ENCODE data around the gene CST3. TPM values are rescaled to one million over a fixed set of nuclear protein-coding genes. Genes with fewer than 3 reads are reported as not detected.

Gene CST3
- total RNA-seq, 1 experiment from 2014 or later, result 148 TPM

DNA sequence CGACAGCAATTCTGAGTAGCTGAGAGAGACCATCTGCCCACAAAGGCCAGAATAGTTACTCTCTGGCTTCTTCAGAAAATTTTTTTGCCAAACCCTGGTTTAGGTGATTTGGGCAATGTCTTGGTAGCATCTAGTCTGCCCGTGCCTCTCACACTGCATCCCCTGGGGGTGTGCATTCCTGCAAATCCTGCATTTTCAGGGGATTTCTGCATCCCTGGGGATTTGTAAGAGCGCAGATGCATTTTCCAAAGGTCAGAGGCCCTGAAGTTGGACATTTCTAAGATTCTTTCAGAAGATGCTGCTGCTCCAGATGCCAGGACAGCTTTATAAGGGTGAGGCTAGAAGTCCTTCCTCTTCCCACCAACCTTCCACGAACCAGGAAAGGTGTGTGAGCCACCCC is 36.0 kb downstream of the CST3 start:
- no peaks in the 10 kb centered on the region for H3K36me3 ChIP-seq
- DNase-seq, result no peak
- no peaks in the 10 kb centered on the region for H3K9me3 ChIP-seq
- H3K27me3 ChIP-seq, result no peaks in the 10 kb centered on the region
- no peak overlapping the region for H3K4me3 ChIP-seq

GRCh38 chr20:23598481-23598880 is 39.3 kb downstream of the CST3 start:
- no peaks in the 10 kb centered on the region for H3K27me3 ChIP-seq
- DNase-seq, result no peak

GRCh38 chr20:23596579-23597250 is 41.0 kb downstream of the CST3 start:
- no peak overlapping the region for H3K4me3 ChIP-seq
- H3K9me3 ChIP-seq, result no peaks in the 10 kb centered on the region
- DNase-seq, result no peak
- no peaks in the 10 kb centered on the region for H3K36me3 ChIP-seq
- H3K27me3 ChIP-seq, result no peaks in the 10 kb centered on the region

More at GRCh38 chr20:23598481-23598880, 39.3 kb downstream of the CST3 start:
- Histone ChIP-seq H3K9me3 (no peaks in the 10 kb centered on the region), H3K36me3 (no peaks in the 10 kb centered on the region), H3K4me3 (no peak overlapping the region)

DNA sequence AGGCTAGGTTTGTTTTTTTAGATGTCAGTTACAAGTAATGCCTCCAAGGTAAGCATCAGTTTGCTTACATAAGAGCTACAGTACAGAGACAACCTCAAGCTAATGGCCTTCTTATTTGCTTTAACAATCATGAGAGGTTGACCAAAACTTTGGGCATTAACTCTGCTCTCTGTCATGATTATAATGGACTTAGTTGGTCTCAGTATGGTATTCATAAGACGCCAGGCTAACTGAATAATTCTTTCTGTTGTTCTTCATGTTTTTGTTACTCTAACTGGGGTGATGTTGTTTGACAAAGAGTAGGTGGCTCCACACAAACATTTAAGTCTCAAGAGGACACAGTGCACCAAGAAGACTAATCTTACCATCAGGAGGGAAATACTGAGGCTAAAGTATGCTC is 41.8 kb downstream of the CST3 start:
- Histone ChIP-seq H3K4me3 (no peak overlapping the region), H3K27me3 (no peaks in the 10 kb centered on the region), H3K9me3 (no peaks in the 10 kb centered on the region), H3K36me3 (no peaks in the 10 kb centered on the region)
- no peak for DNase-seq

DNA sequence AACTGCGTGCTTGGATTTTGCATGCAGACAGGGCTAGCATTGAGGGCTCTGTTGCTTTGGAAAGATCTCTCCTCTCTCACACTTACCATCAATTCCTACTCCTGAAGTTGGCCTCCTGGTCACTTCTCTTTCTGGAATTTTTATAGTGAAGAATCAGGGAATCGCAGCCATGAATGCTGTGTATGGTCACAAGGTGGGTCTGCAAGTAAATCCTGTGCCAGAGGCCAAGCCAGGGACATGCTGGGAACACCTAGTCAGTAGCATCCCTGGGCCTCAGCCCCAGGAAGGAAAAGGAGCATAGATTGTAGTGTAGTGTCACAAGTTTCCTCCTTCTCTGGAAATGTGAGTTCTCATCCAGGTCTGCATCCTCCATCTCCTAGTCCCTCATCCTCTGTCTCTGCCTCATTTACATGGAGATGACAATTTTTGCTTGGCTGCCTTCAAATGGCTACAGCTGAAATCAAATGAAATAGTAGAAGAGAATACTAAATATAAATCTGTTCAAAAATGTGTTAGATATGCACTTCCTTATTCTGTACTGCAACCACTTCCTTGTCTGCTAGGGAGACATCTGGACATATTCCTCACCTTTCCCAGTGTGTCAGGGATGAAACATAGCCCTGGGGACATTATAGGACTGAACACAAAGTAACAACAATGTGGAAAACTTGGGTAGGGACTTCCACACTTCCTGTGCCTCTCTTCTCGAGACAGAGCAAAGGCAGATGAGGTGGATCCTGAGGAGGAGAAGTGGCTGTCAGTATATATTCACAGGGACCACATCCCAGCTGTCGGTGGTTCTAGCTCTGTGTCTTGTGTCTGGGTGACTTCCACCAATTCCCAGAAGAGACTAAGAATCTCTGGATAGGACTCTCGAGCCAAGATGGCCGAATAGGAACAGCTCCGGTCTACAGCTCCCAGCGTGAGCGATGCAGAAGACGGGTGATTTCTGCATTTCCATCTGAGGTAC is 49.0 kb downstream of the CST3 start:
- H3K27me3 ChIP-seq, result no peaks in the 10 kb centered on the region

DNA sequence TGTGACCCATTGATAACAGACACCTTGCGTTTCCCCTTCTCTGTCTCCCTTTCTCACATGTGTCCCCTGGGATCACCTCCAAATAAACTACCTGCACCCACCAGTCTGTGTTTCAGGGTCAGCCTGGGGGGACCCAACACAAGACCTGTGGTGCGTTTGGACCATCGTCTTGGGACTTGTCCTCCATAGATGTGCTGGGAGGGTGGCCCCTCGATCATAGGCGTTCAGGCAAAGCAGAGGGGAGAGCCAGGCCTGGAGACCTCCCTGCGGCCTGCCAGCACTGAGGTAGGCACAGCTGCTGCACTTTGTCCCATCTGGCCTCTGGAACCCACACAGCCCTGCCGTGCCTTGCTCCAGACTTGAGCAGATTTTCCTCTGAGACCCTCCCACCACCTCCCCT is 50.1 kb downstream of the CST3 start:
- no peaks in the 10 kb centered on the region for H3K36me3 ChIP-seq
- H3K4me3 ChIP-seq, result no peak overlapping the region
- no peaks in the 10 kb centered on the region for H3K9me3 ChIP-seq
- no peak for DNase-seq
- no peaks in the 10 kb centered on the region for H3K27me3 ChIP-seq

More for the DNA sequence above, 49.0 kb downstream of the CST3 start:
- H3K9me3 ChIP-seq, result no peaks in the 10 kb centered on the region
- no peak for DNase-seq
- no peaks in the 10 kb centered on the region for H3K36me3 ChIP-seq
- H3K4me3 ChIP-seq, result no peak overlapping the region

DNA sequence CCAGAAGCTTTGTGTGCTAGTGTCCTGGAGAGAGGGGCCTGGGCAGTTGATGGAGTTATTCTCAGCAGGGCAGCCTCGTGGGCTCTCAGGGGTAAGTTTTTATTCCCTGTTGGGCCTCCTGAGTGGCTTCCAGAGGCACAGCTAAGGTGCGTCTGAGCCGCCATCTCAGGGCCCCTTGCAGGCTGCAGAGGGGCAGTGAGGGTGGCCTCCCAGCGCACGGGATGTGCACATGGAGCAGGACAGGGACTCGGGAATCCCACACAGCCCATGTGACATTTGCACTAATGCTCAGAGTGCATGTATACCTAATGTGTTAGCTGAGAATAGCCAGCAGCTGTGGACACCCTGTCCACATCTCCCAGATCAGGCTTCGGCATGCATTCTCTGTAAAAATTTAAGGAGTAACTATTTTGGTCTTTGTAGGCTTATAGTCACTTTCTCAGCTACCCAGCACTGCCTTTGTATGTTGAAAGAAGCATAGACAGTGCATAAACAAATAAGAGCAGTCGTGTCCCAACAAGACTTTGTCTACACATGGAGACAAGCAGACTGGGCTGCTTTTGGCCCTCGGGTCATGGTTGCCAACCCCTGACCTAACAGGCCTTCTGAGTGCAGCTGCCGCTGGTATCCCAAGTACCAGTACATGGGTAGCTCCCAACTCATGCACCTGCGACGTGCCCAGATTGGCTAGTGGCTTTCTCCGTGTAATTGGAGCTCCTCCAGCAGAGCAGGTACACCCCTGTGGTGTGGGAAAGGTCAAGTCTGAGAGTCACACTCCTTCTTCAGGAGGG is 50.8 kb downstream of the CST3 start:
- no peak for DNase-seq
- no peaks in the 10 kb centered on the region for H3K9me3 ChIP-seq
- H3K36me3 ChIP-seq, result no peaks in the 10 kb centered on the region
- H3K27me3 ChIP-seq, result no peaks in the 10 kb centered on the region
- no peak overlapping the region for H3K4me3 ChIP-seq

DNA sequence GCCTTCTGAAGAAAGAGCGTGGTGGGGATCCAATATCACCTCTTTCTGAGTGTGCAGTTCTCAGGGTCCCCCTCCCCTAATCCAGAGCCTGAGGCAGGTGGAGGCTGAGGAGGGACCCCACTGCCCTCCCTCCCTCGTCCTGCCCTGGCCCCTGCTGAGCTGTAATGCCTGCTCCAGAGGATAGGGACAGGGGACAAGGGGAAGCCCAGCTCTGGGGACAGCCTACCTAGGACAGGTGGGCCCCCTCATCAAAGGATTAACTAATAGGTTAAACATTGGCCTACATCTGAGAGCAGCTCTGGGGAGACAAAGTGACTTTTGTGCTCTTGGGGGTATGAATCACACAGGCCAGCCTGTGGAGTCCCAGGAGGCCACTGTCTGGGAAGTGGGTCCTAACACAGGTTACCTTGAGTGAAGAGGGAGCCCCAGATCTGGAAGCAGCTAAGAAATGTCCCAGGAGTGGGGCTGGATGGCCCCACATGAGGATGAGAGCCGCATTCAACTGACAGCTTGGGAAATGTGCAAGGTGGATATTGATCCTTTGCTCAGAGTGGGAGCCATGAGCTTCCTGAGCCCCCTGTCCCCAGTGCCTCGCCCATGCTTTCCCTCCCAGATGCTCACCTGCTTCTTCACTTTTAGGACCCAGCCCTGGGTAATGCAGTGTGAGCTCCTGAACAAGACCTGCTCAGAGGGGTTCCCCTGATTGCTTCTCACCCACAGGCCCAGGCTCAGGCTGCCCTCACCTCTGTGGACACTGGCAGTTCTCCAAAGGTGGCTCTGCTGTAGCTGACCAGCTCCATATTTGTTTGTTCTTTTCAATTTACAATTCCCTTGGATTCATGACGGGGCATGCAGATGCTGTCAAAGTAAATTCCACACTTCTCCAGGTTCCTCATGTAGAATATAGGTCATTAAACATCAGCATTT is 51.7 kb downstream of the CST3 start:
- Histone ChIP-seq H3K27me3 (no peaks in the 10 kb centered on the region), H3K9me3 (no peaks in the 10 kb centered on the region), H3K4me3 (no peak overlapping the region), H3K36me3 (no peaks in the 10 kb centered on the region)
- DNase-seq, result no peak

DNA sequence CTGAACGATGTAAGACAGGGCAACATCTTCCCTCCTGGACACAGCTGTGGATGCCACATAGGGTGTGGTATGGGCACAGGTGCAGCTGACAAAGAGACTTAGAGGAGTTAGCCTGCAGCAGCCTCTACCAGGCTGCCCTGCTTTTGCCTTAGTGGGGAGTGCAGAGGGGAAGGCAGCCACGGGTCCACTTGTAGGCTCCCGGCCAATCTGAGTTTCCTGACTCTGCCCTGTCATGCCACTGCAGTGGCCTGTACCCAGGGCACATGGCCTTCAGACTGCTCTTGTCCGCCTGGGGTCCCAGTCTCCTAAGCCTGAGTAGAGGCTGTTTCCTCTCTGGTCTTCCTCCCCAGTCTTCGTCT is 52.3 kb downstream of the CST3 start:
- Histone ChIP-seq H3K9me3 (no peaks in the 10 kb centered on the region), H3K4me3 (no peak overlapping the region), H3K36me3 (no peaks in the 10 kb centered on the region), H3K27me3 (no peaks in the 10 kb centered on the region)
- no peak for DNase-seq

DNA sequence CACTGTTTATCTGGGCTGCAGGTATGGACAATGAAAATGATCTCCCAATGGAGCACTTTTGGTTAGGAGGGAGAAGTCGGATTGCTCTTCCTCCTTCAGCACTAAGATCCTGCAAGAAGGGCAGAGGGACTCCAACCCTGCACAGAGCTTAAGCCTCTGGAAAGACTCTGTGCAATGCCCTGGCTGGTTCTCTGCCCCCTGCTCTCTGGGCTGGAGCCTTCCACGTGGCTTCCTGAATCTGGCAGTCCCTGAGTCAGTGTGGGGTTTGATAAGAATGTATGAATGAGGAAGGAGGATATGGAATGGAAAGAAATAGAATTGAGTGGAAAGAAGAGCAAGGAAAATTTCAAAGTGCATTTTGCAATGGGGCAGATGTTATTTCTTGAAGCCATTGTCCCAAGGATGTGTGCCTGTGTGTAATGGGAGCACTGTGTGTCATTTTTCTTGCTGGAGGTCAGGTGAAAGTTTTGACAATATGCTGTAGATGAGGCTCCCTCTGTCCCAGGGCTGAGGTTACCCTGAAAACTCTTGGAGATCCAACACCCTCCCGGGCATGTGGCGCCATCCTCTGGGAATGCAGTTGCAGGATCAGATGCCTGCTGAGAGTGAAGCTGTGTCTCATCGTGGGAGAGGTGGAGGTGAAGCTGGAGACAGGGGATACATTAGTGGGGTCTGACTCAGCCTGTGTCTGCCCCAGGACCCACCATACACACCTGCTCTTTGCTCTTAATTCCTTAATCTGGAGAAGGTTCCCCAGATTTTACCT is 53.1 kb downstream of the CST3 start:
- DNase-seq, result no peak
- no peak overlapping the region for H3K4me3 ChIP-seq
- H3K36me3 ChIP-seq, result no peaks in the 10 kb centered on the region
- no peaks in the 10 kb centered on the region for H3K9me3 ChIP-seq
- H3K27me3 ChIP-seq, result no peaks in the 10 kb centered on the region

Other genes starting within 250 kb of the CST3 start
- 0.82 and 2.6 TPM in 2 replicates for gene NAPB, start 216.5 kb downstream of the CST3 start, total RNA-seq (2014; rRNA removed; shearing (Covaris generic); ENCODE audit: low replicate concordance)
- gene CSTL1, start 198.3 kb downstream of the CST3 start, total RNA-seq (2014; rRNA removed; shearing (Covaris generic); ENCODE audit: low replicate concordance), result not detected in 2 replicates
- gene CST11, start 185.1 kb downstream of the CST3 start, total RNA-seq (2014; rRNA removed; shearing (Covaris generic); ENCODE audit: low replicate concordance), result not detected in 2 replicates
- not detected in 2 replicates for gene CST8, start 146.8 kb downstream of the CST3 start, total RNA-seq (2014; rRNA removed; shearing (Covaris generic); ENCODE audit: low replicate concordance)
- gene CST9L, start 69.5 kb downstream of the CST3 start, total RNA-seq (2014; rRNA removed; shearing (Covaris generic); ENCODE audit: low replicate concordance), result not detected in 2 replicates
- not detected in 2 replicates for gene CST9, start 32.0 kb downstream of the CST3 start, total RNA-seq (2014; rRNA removed; shearing (Covaris generic); ENCODE audit: low replicate concordance)
- not detected in 2 replicates for gene CST4, start 51.1 kb upstream of the CST3 start, total RNA-seq (2014; rRNA removed; shearing (Covaris generic); ENCODE audit: low replicate concordance)
- not detected in 2 replicates for gene CST1, start 113.0 kb upstream of the CST3 start, total RNA-seq (2014; rRNA removed; shearing (Covaris generic); ENCODE audit: low replicate concordance)
- not detected in 2 replicates for gene CST2, start 188.8 kb upstream of the CST3 start, total RNA-seq (2014; rRNA removed; shearing (Covaris generic); ENCODE audit: low replicate concordance)
- not detected in 2 replicates for gene CST5, start 241.8 kb upstream of the CST3 start, total RNA-seq (2014; rRNA removed; shearing (Covaris generic); ENCODE audit: low replicate concordance)

Measured in MG63 (cell line).